Measurements from ENCODE around the gene CD58.
"Not testable (repeated sequence)": the region's sequence is repeated elsewhere in the genome, so short reads cannot be mapped to it uniquely, and the experiment has no call there.

Gene CD58, protein sequence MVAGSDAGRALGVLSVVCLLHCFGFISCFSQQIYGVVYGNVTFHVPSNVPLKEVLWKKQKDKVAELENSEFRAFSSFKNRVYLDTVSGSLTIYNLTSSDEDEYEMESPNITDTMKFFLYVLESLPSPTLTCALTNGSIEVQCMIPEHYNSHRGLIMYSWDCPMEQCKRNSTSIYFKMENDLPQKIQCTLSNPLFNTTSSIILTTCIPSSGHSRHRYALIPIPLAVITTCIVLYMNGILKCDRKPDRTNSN

DNA sequence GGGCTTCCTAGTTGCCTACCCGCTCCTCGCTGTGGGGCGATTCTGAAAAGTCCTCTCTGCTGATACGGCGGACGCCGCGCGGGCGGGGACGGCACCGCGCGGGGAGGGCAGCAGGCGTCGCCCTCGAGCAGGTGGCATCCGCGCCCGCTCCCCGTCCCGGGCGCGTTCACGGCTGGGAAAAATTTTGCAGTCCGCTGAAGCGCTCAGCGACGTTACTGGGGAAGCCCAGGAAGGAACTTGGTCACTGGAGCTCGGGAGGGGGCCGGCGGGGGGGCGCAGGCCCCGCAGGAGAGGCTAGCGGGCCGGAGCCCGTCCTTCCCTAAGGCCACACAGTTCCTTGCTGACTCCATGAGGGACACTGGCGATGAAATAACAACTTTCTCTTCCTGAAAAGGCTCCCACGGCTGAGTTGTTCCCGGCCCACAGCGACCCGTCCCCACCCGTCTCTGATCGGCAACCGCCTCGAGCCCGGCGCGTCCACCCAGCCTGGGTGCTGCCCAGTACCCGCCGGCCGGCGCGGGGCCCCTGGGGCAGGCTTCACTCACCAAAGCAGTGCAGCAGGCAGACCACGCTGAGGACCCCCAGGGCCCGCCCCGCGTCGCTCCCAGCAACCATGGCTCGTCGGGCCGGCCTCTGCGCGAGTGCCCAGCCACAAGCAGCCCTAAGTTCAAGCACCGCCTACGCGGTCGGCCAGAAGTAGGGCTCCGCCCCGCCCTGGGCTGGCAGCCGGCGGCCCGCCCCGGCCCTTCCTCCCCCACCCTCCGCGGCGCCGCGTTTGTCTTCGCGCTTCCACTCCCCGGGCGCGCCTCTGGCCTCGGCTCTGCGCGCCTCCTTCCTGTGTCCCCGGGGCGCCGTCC is at the start of gene CD58:
TSS of gene CD58 (minus strand) at position 669 of the 857 bp plus-strand sequence. CDS start at position 615, 54 bp downstream.
- DNase-seq = no peak

DNA sequence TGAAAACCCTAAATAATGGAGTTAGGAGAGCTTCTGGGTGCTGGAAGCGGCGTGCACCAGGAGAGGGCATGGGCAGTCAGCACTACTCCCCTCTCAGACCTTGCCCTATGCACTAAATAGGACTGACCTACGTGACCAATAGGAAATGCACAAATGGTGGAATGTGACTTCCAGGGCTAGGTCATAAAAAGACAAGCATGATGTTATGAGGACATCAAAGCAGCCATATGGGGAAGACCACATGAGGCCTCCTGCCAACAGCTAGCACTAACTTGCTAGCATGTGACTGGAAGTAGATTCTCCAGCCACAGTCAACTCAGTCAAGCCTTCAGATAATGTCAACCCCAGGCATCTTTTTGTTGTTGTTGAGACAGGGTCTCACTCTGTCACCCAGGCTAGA is 49.6 kb upstream of the CD58 start:
- not testable (repeated sequence) for DNase-seq

DNA sequence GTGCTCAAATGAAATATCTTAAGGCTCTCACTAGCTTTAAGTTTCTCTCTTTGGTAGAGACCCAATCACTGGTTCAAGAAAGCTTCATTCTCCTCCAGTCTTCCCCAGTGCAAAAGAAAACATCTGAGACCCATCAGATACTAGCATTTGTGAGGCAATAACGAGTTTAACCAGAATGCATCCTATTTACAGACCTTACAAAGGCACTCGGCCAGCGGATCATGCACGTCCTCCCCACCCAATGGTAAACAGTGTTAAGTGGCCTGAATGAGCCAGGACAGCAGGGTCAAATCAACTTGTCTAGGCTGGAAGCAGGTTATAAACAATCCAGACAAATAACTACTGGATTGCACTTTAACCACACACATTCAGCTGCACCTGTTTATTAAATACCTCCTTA is 48.3 kb upstream of the CD58 start:
- DNase-seq = not testable (repeated sequence)

DNA sequence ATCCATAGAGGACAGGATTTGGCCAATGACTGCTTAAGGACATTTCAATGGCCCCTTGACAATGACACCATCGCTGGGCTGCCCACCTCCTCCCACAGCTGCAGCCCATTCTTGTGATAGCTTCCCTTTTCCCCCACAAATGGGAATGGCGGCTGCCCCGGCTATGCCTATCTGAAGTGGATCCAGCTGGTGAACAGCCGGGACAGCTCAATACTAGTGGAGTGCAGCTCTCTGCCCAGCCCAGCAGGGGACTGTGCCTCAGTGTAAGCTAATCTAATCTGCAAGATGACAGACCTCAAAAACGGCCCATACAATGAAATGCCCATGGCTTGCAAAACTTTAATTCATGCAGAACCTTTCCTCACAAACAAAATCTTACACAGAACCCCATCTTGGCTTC is 47.0 kb upstream of the CD58 start:
- not testable (repeated sequence) for DNase-seq

DNA sequence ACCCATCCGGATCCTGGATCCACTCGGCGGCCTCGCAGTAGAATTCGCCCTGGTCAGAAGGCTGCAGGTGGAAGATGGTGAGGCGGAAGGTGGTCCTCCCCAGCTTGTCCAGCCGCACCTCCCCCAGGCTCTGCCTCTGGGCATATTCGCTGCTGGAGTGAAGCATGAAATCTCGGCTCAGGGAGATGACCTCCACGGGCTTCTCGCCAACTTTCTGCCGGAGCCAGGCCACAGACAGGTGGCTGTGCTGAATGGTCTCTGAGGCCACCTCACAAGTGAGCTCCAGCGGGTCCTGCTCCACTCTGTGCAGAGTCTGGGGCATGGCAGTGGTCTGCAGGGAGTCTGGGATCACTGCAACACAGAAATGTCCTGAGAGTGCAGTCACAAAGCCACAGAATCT is 43.0 kb upstream of the CD58 start:
- not testable (repeated sequence) for DNase-seq

DNA sequence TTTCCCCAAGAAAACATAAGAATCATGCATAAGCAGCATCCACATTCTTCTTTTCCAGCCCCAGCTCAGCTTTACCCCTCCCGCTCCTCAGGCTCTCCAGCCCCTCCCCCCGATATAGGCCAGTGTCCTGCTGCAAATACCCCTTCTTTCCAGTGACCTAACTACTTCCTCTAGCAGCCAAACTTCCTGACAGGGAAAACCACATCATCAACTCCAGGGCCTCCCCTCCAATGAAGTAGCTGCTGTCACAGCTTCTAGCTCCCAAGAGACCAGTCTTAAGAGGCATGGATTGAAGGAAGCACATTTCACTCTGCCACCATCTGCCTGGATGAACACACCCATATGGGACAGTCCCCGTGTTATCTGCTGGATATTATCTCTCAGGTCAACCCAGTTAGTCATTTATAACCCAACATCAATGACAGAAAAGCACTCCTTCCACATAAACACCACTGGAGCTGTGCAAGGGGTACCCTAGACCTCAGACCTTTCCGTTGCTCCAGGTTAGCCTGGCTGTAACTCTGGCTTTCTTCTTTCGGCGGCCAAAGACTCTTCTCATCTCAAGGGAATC is 39.1 kb upstream of the CD58 start:
- DNase-seq = not testable (repeated sequence)

DNA sequence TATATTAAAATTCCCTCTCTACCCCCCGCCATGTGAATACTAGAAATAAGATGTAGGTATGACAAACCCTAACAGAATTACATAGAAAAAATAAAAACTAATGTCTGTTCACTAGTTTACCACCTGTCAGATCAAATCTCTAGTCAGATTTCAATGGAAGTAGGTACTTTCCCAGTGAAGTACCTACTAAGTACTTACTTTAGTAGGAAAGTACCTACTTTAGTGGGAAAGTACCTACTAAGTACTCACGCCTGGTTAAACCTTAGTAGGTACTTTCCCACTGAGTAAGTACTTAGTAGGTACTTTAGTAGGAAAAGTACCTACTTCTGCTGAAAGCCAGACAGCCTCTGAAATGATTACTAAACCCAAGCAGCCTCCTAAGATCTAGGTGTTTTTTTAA is 38.0 kb upstream of the CD58 start:
- not testable (repeated sequence) for DNase-seq

DNA sequence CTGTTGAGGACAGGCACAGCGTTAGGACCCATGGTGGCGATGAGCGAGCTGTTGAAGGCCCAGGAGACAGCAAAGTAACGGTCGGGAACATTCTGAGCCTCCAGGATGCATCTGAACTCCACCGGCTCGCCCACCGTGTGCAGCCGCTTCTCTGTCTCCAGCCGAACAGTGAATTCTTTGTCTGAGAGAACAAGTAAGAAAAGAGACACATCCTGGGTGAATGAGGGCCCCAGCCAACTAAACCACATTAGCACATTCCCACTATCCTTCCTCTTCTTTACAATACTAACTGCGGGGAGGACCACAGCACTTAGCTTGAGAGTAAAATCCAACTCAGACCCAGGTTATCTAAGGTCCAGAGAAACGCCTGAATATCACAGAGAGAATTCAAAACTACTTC is 37.3 kb upstream of the CD58 start:
- DNase-seq = not testable (repeated sequence)

DNA sequence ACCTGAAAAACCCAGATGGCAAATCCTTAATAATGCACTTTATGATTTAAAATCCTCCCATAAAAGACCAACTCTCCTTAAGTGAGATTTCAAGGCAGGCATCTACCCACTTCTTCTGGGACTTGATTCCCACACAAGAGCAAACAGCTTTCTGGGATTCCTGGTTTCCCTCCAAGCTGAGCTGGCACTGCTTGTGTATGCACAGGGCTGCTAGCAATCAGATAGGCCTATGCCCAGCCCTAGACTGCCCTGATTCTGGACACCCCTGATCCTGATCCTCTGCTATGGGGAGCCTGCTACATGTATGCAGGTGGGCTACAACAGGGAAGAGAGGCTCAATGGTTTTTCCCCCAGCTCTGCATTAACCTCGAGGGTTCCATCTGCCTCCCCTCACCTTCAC is 36.6 kb upstream of the CD58 start:
- DNase-seq = not testable (repeated sequence)

DNA sequence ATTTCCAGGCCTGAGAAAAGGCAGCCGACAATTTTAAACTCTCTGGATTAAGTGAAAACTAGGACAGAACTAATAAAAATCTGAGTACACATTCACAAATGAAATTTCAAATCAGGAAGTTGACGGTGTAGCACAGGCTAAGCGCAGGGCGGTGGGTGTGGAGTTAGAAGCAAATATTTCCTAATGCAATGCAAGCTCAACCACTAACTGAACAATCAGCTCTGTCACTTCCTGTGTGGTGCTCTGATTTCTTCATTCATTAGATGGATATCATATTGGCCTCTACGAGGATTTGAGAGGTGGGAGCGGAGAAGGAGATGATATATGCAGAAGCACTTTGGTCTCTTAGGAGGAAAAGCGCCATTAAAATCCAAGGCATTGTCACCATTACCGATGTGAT is 35.2 kb upstream of the CD58 start:
- not testable (repeated sequence) for DNase-seq

DNA sequence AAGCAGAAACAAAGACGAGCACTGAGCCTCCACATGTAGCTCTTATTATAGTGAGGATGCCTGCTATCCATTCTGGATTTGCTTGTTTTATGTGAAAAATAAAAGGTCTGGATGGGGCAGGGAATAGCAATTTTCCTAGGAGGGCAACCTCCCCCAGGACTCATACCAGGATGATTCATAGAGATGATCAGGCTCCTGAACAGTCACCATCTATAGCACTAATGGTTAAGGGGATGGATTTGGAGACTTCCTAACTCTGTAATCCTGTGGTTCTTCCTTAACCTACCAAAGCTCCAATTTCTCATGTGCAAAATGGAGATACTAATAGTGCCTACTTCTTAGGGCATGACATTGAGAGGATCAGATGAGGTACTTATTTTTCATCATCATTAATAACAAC is 34.5 kb upstream of the CD58 start:
- DNase-seq = no peak

DNA sequence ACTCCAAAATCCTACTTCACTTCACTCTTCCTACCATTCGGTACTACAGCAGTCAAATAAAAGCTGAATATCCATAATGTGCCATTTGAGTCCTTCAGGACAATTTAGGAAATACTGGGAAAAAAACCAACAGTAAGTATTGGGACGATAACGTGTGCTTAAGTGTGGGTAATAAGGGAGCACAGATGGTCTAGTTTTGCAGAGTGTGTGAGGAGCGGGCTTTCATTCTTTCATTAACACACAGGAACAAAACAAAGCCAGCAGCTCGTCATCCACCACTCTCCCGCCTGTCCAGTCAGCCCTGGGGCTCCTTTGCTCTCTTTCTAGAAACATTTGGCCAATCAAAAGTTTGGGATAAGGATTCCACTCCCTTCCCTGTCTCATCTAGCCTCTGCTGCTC is 33.6 kb upstream of the CD58 start:
- DNase-seq = not testable (repeated sequence)

DNA sequence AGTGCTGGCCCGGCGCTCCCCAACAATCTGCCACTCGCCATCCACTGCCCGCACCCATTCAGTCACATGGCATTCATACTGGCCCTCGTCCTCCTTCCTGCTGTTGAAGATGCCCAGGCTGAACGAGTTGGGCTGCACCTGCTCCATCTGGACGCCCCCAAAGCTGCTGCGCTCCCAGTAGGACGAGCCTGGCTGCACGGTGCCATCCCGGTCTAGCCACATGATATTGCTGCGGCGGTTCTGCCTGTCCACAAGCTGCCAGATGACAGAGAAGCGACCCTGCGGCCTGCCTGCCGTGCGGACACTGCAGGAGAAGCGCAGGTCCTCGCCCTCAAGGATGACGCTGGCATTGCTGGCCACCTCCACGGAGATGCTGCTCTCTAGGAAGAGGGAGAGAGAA is 32.8 kb upstream of the CD58 start:
- DNase-seq = not testable (repeated sequence)

DNA sequence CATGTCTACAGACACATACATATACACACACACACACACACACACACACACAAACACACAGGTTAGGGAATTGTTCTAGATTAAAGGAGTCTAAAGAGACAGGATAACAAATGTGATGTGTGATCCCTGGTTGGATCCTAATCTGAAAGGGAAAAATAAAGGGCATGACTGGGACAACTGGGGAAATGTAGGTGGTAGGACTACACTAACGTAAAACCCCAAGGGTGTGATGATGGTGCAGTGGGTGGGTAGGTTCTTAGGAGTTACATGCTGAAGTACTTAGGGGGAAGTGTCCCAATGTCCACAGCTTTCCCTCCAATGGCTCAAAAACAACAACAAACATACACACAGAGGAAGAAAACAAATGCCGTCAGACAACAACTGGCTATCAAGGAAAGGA is 28.5 kb upstream of the CD58 start:
- DNase-seq = not testable (repeated sequence)

DNA sequence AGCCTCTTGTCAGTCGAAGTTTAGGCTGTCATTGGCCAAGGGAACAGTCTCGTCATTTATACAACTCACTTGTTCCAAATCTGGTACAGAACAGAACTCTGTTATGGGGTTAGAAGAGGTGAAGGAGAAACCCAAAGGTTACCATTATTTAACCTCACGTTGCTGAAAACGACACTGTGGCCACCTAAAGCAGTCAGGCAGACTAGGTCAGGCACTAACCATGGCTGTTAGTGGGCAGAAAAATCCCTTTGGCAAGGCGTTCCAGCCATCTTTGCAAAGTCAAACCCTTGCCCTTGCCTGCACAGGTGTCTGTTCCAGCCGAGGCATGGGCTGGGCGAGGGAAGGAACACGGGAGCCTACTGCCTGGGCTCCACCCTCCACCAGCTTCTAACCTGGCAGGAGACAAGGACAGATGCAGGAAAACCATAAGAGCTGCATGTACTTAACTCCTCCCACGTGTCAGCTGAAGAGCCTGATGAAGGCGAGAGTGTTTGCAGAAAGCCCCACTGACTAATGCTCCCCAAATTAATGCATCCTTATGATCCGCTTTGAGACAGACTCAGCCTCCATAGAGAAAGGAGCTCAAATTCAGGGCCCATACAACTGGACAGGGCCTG is 27.7 kb upstream of the CD58 start:
- not testable (repeated sequence) for DNase-seq

DNA sequence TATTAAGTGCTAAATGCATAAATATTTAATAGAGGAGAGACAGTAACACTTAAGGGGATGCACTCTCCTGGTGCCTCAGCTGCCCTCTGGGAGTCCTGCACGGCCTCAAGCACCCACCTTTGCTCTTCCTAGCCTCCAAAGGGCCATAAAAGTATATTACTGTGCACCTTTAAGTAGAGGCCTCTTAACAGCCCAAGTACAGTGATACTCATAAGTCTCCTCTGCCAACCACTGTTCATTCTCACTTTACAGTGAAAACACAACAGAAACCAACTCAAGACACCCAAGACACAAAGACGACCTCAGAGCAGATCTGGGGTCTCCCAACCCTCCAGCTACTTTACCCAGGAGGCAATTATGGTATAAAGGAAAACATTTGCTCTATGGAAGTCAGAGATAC is 26.6 kb upstream of the CD58 start:
- not testable (repeated sequence) for DNase-seq

DNA sequence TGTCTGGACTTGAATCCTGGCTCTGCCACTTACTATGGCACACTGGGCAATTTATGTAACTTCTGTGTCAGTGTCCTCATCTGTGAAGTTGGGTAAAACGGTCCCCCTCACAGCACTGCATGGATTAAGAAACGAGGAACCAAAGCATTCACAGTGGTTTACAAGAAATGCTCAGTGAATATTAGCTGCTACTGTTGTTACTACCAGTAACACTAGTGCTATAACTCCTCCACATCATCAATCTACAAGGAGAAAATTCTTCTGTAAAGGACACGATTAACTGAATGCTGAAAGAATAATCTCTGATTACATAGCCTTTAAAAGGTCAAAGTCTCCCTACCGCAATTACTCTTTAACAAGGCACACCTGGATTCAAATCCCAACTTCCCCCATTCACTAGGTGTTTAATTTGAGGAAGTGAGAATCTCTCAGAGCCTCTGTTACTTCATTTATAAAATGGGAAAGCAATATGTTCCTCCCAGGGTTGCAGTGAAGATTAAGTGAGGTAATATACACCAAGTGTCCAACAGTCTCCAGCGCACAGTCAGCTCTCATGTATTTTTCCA is 26.0 kb upstream of the CD58 start:
- not testable (repeated sequence) for DNase-seq

DNA sequence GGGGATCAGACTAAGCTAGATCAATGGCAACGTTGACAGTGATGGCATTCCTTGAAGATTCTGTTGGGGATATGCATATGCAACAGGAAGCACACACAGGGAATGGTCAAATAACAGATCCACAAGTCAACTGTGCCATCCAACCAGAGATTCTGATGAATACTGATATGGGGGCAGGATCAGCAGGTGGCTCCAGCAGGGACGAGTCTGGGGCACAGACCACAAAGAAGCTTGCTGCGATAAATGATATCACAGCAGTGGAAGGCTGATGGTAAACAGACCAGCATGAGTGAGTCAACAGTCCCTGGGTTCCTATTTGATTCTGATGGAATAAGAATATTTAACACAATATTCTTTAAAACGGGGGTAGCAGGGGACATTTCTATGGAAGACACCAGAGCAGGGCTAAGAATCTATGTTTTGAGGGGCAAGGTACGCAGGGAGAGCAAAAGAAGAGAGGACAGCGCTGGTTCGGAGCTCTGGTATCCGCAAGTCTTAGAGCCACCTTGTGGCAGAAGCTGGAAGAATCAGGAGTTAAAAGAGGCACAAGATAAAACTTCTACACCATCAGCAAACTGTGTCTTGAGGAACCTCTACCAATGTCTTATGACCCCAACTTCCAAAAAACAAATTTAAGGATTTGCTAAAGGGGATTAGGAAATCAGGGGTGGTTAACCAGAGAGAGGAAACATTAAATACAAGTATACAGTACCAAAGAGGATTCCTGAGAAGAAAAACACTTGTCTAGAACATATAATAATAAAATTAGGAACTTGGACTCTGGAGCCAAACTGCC is 25.3 kb upstream of the CD58 start:
- not testable (repeated sequence) for DNase-seq

DNA sequence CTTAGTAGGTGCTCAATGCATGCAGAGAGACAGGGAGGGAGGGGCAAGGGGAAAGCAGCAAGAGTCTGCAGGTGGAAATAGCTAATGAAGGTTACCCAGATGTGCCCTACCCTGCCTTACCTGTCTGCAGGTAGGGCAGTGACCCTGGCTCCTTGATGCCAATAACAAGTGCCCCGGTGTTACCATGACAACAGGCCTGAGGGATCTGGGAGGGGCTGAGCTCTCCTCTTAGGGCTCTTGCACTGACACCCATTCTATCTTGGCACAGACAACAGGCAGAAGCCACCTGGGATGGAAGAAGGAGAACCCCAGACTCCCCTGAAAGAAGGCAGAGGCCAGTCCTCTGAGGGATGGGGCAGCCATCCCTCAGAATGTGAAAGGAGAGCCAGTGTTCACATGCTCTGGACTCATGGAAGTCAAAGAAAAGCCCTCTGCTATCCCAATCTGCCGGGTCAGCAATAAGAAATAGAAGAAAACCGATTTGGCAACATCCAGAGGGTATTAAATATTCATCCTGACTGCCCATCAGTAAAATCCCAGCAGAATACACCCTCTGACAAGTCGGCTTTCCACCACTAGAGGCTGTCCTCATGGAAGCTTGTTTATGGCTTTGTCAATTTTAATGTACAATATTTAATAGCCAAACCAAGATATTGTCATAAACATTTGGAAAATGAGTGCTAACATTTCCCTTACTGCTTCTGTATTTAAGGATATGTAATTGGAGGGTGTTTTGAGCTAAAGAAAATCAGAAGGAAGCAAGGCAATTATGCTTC is 24.4 kb upstream of the CD58 start:
- DNase-seq = not testable (repeated sequence)

DNA sequence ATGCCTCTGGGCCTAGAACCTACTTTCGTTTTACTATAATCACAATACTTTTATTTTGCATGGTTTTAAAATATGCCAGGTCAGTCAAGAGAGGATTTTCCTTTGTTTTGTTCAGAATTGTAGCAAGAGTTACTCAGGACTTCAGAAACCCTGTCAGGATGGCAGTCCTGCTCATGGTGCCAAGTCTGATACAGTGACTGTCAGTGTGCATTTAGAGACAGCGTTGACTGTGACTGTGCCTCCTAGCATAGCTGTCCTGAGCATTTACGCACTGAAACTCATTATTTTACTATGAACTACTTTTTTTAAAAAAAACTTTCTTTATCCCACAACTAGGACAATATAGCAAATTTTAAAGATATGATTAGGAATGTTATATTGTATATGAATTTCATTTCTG is 23.2 kb upstream of the CD58 start:
- not testable (repeated sequence) for DNase-seq

DNA sequence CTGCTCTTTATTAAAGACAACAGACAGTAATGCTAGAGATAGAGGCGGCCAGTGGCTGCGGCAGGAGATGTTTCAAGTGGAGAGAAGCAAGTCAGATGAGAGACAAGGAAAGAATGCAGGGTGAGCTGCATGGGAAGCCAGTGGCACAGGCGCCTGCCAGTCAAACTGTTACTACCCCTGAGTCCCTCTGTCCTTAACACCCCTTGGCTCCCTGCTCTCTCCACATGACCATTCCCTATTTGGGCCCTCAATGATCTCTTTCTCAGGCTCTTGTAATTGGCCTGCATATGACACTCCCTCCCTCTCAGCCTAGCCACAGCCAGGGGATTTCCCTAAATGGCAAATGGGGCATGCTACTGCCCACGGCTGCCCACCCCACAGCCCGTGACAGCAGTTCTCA is 22.6 kb upstream of the CD58 start:
- DNase-seq = not testable (repeated sequence)

Measured in NCI-H1417 treated with DMSO at 0.1 percent for 48 hours (cell line).